NT2/D1 (cell line): ENCODE measurements around the gene AKT2.
"Not testable (repeated sequence)": the region's sequence is repeated elsewhere in the genome, so short reads cannot be mapped to it uniquely, and the experiment has no call there.

Experiments used
- DNase-seq: peaks from one replicate; pipeline ENCODE4 v3.0.0-alpha.2; 2011; ENCODE audit warnings: low read depth, low spot score
- H3K27me3 ChIP-seq: 2 replicates; pipeline ENCODE4 v1.6.0; 2011; ENCODE audit warnings: mild to moderate bottlenecking; ENCODE audit not compliant: insufficient read length, insufficient read depth
- H3K36me3 ChIP-seq: 2 replicates; pipeline ENCODE4 v1.6.1; 2011; ENCODE audit warnings: mild to moderate bottlenecking, low read length, mixed read lengths; ENCODE audit not compliant: insufficient read depth, insufficient read length
- H3K4me1 ChIP-seq: 2 replicates; pipeline ENCODE4 v1.5.1; 2011; ENCODE audit not compliant: insufficient read depth, insufficient read length
- H3K4me3 ChIP-seq: 2 replicates; pipeline ENCODE4 v1.5.1; 2011; ENCODE audit warnings: low read depth; ENCODE audit not compliant: insufficient read length
- H3K9ac ChIP-seq: 2 replicates; pipeline ENCODE4 v1.6.0; 2011; ENCODE audit warnings: low read depth; ENCODE audit not compliant: insufficient read length
- H3K9me3 ChIP-seq: 2 replicates; pipeline ENCODE4 v1.5.1; 2011; ENCODE audit warnings: mild to moderate bottlenecking, low read length; ENCODE audit not compliant: insufficient read depth
- SUZ12 ChIP-seq: IDR thresholded peaks from 2 replicates; pipeline ENCODE4 v1.6.1; 2011; ENCODE audit not compliant: insufficient read length, insufficient read depth; ENCODE audit errors: extremely low read depth
- YY1 ChIP-seq: IDR thresholded peaks from 2 replicates; pipeline ENCODE4 v1.6.1; 2011; ENCODE audit not compliant: insufficient read length, insufficient read depth
- ZNF274 ChIP-seq: IDR thresholded peaks from 2 replicates; pipeline ENCODE4 v1.6.1; 2011; ENCODE audit warnings: mild to moderate bottlenecking, low read depth, low read length

Gene AKT2

GRCh38 chr19:40223135-40223822, 61.9 kb downstream of the AKT2 start:
- Histone ChIP-seq H3K27me3 (peaks cover 20% of the 10 kb centered on the region), H3K36me3 (no peaks in the 10 kb centered on the region), H3K4me3 (no peak overlapping the region), H3K4me1 (peaks cover 2% of the 10 kb centered on the region), H3K9me3 (peaks cover 10% of the 10 kb centered on the region; the same call in 1 of the 2 replicates), H3K9ac (no peak overlapping the region)
- no peak for DNase-seq
- TF ChIP-seq ZNF274, result no peak
- TF ChIP-seq SUZ12, result no peak
- TF ChIP-seq YY1, result no peak

- Histone ChIP-seq H3K27me3 (peaks cover 31% of the 10 kb centered on the region), H3K36me3 (no peaks in the 10 kb centered on the region), H3K4me3 (no peak overlapping the region), H3K9me3 (peaks cover 10% of the 10 kb centered on the region; the same call in 1 of the 2 replicates), H3K4me1 (peaks cover 4% of the 10 kb centered on the region), H3K9ac (no peak overlapping the region)
- TF ChIP-seq YY1, result no peak
- no peak for TF ChIP-seq ZNF274
- no peak for TF ChIP-seq SUZ12
- peak; percentile 63 for DNase-seq
These were observed 63.1 kb downstream of the AKT2 start for GRCh38 chr19:40221858-40222619.

GRCh38 chr19:40220674-40221073, 64.5 kb downstream of the AKT2 start:
- DNase-seq, result no peak
- H3K9me3 ChIP-seq, result peaks cover 10% of the 10 kb centered on the region; the same call in 1 of the 2 replicates
- H3K4me3 ChIP-seq, result no peak overlapping the region
- no peaks in the 10 kb centered on the region for H3K36me3 ChIP-seq
- H3K27me3 ChIP-seq, result peaks cover 37% of the 10 kb centered on the region
- H3K4me1 ChIP-seq, result peaks cover 4% of the 10 kb centered on the region
- no peak for TF ChIP-seq SUZ12
- TF ChIP-seq ZNF274, result no peak
- TF ChIP-seq YY1, result no peak
- no peak overlapping the region for H3K9ac ChIP-seq

- H3K36me3 ChIP-seq, result no peaks in the 10 kb centered on the region
- DNase-seq, result no peak
- H3K9me3 ChIP-seq, result peaks cover 10% of the 10 kb centered on the region; the same call in 1 of the 2 replicates
- peaks cover 37% of the 10 kb centered on the region for H3K27me3 ChIP-seq
- TF ChIP-seq YY1 (no peak), ZNF274 (no peak), SUZ12 (no peak)
- H3K4me1 ChIP-seq, result peaks cover 4% of the 10 kb centered on the region
- no peak overlapping the region for H3K4me3 ChIP-seq
- H3K9ac ChIP-seq, result no peak overlapping the region
These were observed 65.3 kb downstream of the AKT2 start for GRCh38 chr19:40219721-40220276.

GRCh38 chr19:40219029-40219428, 66.1 kb downstream of the AKT2 start:
- not testable (repeated sequence) for H3K4me3 ChIP-seq, DNase-seq, H3K36me3 ChIP-seq, H3K9ac ChIP-seq, H3K4me1 ChIP-seq, H3K9me3 ChIP-seq
- peaks cover 37% of the 10 kb centered on the region for H3K27me3 ChIP-seq

GRCh38 chr19:40217934-40218890, 66.9 kb downstream of the AKT2 start, which contains the start of gene TTC9B:
Gene TTC9B (minus strand): TSS chr19:40218384. CDS start chr19:40218381, 3 bp downstream.
- peaks cover 37% of the 10 kb centered on the region for H3K27me3 ChIP-seq
- no peaks in the 10 kb centered on the region for H3K36me3 ChIP-seq
- no peak within 1 kb of the TSS for H3K9ac ChIP-seq
- TF ChIP-seq SUZ12, result no peak
- TF ChIP-seq YY1, result no peak
- no peak for TF ChIP-seq ZNF274
- H3K9me3 ChIP-seq, result peaks cover 10% of the 10 kb centered on the region; the same call in 1 of the 2 replicates
- no peak within 1 kb of the TSS for H3K4me3 ChIP-seq
- peaks cover 4% of the 10 kb centered on the region for H3K4me1 ChIP-seq
- peak; percentile 57 for DNase-seq
